Measurements from ENCODE around the gene HES3.

The HES3 gene

DNA sequence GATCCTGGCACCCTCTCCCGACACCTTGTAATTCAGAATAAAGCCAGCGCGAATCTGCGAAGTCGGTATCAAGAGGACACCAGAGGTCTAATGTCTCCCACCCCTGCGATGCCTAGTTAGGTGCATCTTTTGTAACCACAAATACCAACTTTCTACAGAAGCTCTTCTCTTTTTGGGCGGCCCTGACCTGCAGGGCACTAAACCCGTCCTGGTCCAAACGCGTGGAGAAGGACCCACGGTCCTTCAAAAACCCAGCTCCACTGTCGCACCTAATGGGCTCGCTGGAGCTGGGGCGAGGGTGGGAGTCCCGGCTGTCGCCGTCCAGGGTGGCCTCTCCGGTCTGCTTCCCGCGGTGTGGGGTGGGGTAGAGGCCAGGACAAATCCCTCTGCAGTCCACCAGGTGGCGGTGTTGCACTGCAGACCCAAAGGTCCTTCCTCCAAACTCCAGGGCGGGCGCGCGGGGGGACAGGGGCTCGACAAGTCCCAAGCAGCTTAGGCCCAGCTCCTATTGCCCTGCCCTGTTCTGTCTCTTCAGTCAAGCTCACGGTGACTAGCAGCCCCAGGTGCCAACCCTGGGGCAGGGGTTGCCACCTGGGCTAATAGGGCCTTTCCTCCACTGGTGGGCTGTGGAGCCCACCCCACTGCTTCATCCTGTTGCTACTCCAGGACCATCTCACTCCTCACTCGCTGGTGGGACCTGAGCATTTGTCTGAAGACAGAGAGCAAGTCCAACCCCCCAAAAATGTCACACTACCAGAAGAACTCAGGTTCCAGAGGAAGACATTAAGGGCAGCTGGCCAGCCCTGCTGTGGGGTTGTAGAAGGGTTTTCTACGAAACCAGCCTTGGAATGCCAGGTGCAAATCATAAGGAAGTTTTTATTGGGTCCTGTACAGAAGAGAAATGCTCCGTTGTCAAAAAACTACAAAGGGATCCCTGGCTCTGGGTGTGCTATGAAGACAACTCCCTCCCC lies 2.8 kb downstream of the HES3 start:
- peak; percentile 38 to 76 (median 68) for DNase-seq

DNA sequence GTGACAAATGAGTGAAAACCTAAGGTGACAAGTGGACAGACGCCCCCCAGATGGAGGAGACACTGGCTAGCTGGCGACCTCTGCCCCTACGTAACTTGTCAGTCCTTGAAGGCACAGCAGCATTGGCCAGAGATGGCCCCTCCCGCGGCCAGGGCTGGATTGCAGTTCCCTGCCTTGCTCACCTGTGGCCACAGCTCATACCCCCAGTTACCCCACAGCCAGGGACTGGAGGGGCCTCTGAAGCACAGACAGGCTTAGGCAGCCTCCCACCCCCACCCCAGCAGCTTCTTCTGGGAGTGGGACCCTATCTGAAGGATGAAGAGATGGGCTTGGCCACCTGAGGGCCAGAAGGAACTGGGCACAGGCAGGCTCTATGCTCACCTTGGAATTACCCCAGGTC lies 3.7 kb downstream of the HES3 start:
- DNase-seq = no peak

DNA sequence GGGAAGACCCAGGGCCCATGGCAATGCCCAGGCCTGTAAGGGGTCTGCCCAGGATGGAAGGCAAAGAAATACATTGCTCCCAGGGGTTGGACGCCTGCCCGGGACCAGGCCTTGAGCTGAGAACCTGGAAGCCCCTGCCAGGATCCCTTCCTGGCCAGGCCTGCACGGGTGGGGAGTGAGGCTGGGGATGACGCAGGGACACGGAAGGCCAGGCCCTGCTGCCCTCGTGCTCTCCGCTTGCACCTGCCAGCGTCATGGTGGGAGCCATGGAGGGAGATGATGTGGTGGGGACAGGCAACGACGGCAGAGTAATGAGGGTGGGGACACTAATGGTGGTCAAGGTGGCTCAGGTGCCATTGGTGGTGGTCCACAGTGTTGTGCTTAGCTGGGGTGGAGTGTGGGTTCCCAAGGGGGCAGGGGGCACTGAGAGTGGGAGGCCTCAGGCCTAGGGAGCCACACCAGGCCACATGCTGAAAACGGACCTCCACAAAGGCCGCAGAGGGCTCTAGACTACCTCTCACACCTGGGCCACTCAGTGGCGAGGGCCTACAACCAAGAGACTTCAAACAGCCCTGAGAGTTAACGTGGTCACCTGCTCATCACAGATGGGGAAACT lies 4.3 kb downstream of the HES3 start:
- DNase-seq = no peak

DNA sequence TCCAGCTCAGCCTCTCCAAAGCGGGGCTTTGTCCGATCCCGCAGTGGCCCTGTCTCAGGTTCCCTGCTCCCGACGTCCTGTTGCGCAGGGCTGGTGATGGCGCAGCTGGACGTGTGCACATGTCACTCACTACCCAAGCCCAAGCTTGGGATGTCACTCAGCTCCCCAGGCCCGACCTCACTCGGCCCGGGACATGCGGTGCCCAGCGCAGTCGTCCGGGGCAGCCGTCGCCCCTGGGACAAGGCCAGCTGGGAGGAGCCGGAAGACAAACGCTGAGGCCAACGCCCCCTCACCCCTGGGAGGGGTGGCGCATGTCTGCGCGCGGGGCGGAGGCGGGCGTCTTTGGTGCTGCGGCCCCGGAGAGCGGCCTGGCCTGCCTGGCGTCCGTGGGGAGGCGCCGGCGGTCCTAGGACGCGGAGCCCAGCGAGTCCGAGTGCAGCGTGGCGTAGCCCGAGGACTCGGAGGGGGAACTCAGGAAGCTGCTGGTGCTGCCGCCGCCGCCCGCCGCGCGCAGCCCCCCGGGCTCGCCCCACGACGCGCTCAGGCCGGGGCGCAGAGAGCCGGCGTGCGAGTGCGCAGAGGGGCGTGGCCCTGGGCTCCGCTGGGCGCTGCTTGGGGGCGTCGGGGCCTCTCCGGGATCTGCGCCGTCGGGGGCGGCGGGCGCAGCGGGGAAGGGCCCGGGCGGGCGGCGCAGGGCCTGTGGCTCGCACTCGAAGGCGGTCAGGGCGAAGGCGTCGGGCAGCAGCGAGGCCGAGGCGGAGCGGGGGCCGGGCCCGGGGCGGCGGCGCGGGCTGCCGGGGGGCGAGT lies 5.2 kb downstream of the HES3 start:
- no peak for DNase-seq

DNA sequence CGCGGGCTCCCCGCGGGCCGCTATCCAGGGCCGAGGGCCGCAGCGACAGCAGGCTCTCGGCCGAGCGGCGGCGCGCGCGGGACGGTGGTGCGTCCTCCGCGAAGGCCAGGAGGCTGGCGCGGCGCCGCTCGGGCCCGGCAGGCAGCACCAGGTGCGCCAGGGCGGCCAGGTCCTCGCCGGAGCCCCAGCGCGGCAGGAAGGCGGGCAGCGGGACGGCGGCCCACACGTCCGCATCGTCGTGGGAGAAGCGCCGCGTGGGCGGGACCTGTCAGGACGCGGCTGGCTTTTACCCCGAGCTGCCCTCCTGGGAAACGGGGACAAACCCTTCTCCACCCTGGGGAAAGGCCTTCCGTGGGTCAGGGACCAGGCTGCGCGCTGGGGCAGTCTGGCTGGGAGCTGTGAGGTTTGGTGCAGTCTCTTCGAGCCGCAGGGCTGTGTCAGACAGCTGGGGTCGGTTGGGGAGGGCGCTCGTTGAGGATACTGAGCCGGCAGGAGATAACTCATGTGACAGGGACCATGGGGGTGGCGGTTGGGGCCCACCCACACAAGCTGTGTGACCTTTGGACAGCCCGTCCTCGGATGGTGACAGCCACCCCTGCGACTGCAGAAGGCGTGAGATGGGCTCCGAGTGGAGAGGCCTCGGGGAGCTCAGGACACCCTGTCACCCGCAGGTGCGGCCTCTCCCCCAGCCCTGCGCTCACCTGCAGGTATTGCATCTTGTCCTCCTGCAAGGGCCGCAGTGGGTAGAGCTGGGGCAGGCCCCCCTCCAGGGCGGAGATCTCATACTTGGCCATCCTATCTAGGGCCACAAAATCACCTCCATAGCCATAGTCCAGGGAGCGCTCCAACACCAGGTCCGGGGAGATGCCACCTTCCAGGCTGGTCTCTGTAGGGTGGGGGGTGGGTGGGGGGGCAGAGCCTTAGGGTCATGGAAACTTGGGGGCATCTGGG lies 6.0 kb downstream of the HES3 start:
- DNase-seq = no peak

DNA sequence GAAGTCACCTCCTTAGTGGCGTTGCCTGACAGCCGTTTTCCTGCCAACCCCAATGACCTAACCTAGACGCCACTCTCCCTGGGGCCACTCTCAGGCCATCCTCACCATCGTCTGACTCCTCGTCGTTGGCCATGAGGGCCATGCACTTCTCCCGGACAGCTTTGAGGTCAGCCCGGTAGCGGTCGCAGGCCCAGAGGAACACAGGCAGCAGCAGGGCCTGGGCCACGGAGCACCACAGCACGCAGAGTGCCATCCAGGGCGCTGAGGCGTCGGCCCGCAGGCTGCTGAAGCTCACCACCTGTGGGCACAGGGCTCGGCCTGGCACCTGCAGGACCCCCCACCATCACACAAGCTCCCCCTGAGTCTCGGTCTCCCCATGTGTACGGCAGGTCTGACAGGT lies 7.3 kb downstream of the HES3 start:
- no peak for DNase-seq

DNA sequence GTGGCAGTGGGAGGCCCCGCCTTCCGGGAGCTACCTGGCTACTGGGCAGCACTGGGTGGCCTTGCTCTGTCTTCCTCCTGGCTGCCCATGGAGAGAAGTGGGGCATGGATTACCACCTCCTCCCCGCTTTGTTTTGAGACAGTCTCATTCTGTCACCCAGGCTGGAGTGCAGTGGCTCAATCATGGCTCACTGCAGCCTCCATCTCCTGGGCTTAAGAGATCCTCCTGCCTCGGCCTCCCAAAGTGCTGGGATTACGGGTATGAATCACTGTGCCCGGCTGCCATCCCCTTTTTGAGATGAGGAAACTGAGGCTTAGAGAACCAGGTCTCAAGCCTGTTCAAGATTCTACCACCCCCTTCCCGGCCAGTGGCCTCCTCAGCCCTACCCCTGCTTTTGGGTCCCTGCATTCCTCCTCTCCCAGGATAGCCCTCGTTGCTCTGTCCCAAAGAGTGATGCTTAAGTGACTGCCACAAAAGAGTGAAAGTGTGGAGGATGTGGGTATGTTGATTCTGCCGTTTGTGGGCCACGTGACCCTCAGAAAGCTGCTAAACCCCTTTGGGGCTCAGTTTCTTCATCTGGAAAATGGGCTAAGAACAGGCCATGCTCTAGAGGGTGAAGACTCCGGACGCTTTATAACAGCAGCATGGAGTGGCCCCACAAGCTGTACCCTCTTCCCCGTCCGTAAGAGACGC lies 7.8 kb downstream of the HES3 start:
- DNase-seq = no peak

DNA sequence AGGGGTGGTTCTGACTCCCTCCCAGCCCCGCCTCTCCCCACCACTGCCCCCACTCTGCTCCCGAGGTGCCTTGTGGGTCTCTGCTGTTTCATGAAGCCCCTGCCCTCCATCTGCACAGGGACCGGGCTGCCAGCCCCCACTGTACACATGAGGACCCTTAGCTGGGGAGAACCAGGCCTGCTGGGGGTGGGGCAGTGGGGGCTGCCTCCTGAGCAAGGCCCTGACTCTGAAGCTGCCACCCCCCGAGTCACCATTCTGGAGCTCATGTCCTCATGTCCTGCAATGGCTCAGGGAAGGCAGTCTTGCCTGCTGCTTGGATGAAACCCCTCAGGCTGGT lies 8.4 kb downstream of the HES3 start:
- DNase-seq = no peak

DNA sequence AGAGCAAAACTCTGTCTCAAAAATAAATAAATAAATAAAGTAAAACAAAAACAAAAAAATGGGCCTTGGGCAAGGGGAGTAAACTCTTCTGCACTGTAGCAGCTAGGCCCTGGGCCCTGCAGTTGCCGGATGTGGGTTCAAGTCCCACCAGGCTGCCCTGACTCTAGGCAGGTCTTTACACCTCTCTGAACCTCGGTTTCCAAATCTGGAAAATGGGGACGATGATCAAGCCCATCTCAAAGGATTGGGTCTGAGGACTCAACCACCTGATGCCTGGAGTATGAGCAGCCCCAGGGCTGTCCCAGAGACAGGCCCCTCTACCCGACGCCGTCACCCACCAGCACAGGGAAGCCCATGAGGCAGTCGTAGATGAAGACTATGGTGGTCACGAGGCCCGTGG lies 9.4 kb downstream of the HES3 start:
- no peak for DNase-seq

DNA sequence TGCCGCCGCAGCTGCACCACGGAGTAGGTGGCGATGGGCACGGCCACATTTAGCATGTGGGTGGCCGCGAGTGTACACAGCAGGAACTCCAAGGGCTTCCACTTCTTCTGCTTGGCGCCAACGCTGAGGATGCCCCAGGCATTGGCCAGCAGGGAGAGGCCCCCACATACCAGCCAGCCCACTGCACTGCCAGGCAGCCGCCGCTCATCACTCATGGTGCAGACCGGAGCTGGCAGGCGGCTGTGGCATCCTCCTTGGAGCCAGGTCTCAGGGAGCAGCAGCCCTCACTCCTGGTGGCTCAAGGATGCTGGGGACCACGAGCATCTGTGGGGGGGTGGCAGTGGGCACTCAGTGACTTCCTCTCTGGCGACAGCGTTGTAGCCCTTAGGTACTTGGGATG lies 10.7 kb downstream of the HES3 start:
- no peak for DNase-seq

DNA sequence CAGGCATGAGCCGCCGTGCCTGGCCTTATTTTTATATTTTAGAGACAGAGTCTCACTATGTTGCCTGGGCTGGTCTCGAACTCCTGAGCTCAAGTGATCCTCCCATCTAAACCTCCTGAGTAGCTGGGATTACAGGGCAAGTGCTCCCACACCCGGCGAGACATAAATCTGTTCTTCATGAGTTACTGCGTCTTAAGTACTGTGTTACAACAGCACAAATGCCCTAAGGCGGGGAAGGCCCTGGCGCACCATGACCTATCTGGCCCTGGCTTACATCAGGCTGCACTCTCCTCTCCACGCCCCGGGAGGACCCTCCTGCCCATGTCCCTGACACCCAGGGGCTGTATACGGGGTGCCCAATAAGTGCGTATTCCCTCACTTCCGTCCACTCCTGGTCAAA lies 12.7 kb downstream of the HES3 start:
- no peak for DNase-seq

DNA sequence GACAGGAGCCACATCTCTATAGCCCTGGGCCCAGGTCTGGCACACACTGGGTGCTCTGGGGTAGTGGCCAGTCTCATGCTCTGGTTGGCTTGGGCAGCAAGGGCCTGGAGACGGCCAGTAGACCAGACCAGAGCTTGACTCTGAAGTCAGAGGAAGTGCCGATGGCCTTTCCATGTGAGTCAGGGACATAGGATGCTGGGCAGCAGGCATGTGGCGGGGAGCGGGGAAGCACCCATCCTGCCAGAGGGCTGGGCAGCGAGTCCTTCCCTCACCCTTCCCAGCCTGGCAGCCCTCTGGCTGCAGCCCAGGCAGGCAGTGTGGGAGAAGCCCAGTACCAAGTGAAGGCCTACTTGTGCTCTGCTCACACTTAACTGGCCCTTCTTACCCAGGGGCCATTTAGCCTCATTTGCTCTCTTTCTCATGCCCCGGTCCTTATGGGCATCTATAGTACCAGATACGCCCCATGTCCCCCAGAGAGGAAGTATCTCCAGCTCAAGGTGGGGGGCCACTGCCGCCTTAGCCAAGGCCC lies 13.6 kb downstream of the HES3 start:
- DNase-seq = no peak

DNA sequence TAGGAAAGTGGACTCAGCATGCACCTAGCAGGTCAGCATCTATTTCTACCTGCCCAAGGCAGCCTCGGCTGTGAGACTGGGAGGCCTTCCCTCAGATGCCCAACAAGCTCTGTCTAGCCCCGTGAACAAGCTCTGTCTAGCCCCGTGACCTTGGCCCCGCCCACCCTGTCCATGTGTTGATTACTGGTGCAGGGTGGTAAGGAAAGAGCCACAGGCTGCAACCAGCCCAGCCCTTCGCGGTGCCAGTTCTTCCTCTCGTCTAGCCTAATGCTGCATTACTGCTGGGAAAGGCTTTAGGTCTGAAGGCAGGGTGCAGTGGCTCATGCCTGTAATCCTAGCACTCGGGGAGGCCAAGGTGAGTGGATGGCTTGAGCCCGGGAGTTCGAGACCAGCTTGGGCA lies 14.7 kb downstream of the HES3 start:
- DNase-seq = no peak

DNA sequence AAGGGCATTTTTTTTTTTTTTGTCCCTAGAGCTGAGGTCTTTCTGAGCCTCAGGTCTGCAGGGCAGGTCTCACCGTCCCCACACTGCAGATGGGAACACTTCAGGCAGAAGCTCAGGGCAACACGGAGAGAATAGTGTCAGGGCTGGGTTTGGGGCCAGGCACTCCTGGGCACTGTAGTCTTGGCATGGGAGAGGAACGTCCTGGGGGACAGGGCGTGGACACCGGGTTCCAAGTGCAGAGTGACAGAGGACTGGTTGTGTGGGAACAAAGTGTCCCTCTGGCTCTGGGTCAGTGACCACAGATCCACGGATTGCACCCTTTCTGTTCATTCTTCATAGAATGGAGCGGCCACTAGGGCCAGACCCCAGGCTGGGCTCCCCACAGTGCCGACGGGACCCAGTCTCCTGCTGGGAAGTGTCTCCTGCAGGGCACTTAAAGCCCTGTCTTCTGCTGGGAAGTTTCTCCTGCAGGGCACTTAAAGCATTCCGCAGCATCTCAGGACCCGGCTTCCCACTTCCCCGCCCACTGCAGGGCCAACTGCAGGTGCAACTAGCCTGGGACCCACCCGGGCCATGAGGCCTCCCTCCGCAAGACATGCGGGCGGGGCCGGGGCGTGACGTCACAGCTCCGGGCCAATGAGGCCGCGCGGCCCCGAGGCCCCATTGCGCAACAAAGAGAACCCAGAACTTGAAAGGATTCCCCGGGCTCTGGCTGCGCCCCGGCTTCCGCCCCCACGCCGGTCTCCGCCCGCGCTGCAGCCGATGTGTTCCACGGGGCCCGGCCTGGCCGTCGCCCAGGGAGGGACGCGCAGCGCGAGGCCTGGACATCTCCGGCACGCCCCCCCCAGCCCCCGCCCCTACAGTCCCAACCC lies 15.7 kb downstream of the HES3 start:
- DNase-seq = peak; percentile 14 to 72 (median 30)

DNA sequence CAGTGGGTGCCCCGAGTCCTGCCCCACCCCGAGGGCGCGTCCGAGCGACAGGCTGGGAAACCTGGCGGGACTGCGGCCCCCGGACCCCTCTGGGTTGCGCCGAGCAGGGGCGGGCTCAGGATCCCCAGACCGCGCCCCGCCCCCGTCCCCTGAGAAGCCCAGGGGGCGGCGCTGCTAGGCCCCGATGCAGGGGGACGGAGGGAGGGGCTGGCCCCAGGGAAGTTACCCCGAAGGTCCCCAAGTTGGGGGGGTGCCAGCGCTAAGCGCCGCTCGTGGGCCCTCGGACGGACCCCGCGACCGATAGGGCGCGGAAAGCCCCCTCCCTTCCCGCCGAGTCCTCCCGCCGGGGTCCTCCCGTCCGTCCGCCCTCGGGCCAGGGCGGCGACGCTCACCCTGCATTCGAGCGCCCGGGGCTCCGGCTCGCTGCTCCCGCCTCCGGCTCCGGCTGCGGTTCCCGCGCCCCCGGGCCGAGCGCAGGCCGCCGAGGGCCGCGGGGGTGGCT lies 16.5 kb downstream of the HES3 start:
- DNase-seq = no peak

DNA sequence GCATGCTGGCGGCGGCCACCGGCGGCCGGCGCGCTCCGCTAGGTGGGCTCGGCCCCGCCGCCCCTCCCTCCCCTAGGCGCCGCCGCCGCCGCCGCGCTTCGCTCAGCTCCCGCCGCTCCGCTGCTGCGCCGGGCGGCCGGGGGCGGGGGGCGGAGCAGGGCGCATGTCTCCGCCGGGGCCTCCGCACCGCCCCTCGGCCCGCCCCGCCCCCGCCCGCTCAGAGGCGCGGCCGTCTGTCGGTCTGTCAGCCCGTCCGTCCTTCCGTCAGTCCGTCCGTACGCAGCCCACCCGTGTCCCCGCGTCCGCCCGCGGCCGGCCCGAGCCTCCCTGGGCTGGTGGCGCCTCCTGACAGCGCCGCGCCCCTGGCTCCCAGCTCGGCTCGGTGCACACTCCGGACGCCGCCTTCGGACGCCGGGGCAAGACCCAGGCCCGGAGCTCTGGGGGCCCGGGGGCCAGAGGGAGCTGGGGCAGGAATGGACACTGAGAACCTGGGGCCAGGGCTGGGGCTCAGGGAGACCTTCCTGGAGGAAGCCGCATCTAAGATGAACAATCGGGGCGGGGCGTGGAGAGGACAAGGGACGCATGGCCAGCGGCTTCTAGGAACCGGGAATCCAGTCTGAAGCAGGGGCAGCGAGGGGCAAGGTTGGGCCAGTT lies 17.1 kb downstream of the HES3 start, which contains the start of gene GPR153:
Gene GPR153 (minus strand): TSS at position 138 of the 654 bp plus-strand sequence. CDS start 6,193 bp downstream, outside the sequence.
- peak in 1 of 4 experiments; percentile 34 for DNase-seq

DNA sequence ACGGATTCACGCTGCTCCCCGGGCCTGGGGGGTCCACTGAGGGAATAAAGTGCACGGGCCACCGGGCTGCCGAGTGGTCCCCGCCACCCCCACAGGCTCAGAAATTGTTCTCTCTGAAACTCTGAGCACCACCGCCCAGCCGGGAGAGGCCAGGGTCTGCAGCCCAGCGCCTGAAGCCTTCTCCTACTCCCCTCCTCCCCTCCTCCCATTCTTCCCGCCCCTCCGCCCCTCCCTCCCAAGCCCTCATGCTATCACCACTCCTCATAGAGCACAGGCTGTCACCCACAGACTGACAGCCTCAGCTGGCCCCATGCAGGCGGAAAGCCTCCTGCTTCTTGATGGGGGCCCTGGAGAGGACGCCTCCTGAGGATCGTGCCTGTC lies 17.6 kb downstream of the HES3 start:
- no peak for DNase-seq

DNA sequence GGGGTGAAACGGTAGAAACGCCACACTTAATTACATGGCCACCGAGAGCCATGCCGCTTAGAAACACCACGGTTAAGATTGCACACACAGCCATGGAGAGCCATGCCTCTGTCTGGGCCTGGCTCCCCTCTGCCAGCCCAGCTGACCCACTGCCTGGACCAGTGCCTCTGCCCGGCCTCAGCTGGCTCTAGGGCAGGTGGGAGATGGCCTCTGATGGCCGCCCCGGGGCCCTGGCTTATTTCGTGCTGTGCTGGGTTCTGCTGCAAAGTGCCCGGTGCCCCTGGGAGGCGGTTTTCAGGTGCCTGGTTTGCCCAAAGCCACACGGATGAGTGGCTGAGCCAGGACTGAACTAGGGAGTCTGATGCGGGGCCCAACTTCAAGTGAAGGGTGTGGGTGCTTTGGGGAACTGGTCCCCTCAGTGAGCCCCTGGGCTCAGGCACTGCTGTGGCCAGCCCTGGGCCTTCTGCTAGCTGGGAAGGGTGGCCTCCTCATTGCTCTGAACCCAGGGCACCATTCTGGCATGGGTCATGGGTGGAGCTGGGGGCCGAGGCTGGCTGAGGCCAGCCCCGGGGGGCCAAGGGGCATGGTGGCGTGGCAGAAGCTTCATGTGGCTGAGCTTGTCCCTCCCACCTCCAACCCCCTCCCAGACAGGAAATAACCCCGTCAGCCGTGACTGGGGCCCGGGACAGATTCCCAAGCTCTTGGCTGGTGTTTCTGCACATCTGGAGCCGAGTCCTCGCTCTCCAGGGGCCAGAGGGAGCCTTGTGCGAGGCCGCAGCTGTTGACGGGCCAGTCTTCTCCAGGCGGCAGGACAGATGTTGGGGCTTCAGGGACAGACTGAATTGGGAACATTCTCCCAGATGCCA lies 18.8 kb downstream of the HES3 start:
- no peak for DNase-seq

DNA sequence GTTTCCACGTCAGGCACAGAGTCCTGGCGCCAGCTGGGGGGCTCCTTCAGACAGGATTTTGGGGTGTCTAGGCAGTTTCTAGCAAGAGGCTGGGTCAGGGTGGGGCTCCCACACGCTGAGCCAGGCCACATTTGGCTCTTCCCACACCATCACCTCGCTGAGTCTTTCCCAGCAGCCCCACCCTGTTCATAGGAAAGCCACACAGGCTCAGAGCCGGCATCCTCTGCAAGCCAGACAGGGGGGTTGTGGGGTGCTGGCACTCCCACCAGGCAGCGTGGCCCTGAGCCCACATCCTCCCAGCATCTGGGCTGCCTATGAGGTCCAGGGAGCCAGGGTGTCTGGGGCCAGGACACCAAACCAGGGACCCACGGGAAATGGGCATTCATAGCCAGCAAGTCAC lies 19.7 kb downstream of the HES3 start:
- no peak for DNase-seq

Data from activated naive CD4-positive, alpha-beta T cell (primary cell).